OCI-LY1 (cell line): Measurements from ENCODE around the gene MYBBP1A.

Experiments
- EZH2 ChIP-seq: fragments of 200-600 bp; sonication (generic), shearing (Covaris generic); IDR thresholded peaks from 2 replicates; pipeline ENCODE4 v1.8.0; 2017; ENCODE audit warnings: borderline replicate concordance, mixed run types, mild to moderate bottlenecking, antibody characterized with exemption, low read length, moderate library complexity, mixed read lengths
- TF ChIP-seq, protein P1 (sequence below): fragments of 200-600 bp; sonication (generic), shearing (Covaris generic); IDR thresholded peaks from 2 replicates; pipeline ENCODE4 v1.5.1; 2017; ENCODE audit warnings: mild to moderate bottlenecking, antibody characterized with exemption, low read length, moderate library complexity, mixed read lengths

DNA sequence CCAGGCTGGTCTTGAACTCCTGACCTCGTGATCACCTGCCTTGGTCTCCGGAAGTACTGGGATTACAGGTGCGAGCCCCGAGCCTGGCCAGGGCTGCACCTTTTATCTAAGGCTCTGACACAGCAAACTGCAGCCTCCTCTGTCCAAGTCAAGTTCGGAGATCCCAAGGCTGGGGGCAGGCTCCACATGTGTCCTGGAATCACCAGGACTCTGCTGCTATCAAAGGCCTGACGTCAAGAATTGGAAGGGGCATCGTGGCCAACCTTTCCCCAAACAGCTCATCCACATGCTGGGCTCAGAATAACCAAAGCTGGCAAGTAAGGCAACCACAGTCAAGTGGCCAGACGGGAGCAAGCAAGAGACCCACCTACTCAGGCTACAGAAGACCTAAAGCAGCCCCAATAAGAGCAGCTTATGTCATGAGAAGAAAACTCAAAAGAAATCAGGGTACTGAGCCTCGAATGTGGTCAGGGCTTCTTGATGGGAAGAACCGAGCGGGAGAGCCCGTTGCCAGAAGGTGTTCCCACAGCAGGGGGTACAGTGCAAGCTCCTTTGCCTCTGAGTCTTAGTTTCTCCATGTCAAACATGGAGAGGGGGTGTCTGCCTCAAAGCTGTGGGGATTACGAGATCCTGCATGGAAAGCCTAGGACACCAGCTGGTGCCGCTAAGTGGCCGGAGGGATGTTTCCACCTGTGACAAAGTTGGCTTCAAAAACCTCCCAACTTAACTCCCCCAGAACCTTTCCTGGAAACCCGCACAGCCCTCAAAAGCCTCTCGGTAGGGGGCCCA lies 7.9 kb downstream of the MYBBP1A start:
- TF ChIP-seq, protein P1, sequence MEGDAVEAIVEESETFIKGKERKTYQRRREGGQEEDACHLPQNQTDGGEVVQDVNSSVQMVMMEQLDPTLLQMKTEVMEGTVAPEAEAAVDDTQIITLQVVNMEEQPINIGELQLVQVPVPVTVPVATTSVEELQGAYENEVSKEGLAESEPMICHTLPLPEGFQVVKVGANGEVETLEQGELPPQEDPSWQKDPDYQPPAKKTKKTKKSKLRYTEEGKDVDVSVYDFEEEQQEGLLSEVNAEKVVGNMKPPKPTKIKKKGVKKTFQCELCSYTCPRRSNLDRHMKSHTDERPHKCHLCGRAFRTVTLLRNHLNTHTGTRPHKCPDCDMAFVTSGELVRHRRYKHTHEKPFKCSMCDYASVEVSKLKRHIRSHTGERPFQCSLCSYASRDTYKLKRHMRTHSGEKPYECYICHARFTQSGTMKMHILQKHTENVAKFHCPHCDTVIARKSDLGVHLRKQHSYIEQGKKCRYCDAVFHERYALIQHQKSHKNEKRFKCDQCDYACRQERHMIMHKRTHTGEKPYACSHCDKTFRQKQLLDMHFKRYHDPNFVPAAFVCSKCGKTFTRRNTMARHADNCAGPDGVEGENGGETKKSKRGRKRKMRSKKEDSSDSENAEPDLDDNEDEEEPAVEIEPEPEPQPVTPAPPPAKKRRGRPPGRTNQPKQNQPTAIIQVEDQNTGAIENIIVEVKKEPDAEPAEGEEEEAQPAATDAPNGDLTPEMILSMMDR: no peak
- TF ChIP-seq EZH2: no peak
